ENCODE data around the gene KCTD6.

DNA sequence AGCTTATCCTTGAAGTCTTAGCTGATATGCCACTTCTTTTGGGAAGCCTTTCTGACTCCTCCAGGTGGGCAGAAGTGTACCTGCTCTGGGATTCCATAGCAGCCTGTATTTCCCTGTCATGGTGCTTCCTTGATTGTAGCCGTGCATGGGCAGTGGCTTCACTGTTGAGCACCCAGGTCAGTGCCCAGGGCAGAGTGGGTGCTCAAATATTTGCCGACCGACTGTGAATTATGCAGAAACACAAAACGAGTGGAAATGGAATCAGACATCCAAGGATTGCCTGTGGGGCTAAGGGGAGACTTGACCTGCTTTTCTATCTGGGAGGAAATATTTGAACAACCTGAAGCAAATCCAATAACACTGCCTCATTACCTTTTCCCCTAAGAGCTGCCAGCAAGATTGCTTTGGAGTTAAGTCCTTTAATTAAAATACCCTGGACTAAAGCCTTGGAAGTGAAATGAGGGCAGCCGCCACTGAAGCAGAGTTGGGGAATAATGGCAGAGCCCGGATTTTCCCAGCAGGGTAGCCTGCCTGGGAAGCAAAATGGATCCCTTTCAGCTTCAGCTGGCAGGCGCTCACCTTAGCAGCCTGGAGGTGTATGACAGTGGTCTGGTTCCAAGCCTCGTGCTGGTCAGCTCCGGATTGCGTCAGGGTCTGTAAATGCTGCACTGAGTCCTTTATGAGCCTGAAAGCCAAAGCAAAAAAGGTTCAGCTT is 30.2 kb downstream of the KCTD6 start:
- TF ChIP-seq, protein P1, sequence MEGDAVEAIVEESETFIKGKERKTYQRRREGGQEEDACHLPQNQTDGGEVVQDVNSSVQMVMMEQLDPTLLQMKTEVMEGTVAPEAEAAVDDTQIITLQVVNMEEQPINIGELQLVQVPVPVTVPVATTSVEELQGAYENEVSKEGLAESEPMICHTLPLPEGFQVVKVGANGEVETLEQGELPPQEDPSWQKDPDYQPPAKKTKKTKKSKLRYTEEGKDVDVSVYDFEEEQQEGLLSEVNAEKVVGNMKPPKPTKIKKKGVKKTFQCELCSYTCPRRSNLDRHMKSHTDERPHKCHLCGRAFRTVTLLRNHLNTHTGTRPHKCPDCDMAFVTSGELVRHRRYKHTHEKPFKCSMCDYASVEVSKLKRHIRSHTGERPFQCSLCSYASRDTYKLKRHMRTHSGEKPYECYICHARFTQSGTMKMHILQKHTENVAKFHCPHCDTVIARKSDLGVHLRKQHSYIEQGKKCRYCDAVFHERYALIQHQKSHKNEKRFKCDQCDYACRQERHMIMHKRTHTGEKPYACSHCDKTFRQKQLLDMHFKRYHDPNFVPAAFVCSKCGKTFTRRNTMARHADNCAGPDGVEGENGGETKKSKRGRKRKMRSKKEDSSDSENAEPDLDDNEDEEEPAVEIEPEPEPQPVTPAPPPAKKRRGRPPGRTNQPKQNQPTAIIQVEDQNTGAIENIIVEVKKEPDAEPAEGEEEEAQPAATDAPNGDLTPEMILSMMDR (IDR thresholded peaks at IDR 0.05) = no peak
- TF ChIP-seq POLR2A (IDR thresholded peaks at IDR 0.05) = no peak
